Lower leg skin (tissue), 4 donors: ENCODE measurements around the gene GRHL1. TPM values are rescaled to one million over a fixed set of nuclear protein-coding genes. Genes with fewer than 3 reads are reported as not detected.

ENCODE experiments used
- DNase-seq, 2 donors: peaks; one replicate each; pipeline ENCODE4 v3.0.0-alpha.2; 2019; ENCODE audit warnings: low spot score in 2 of 2
- H3K4me3 ChIP-seq: fragments of 200-600 bp; sonication (generic); 2 replicates; pipeline ENCODE4 v1.5.1; 2017; ENCODE audit warnings: mild to moderate bottlenecking, low read depth; ENCODE audit not compliant: poor library complexity, severe bottlenecking
- POLR2A ChIP-seq, 2 donors: fragments of 450-650 bp; IDR thresholded peaks; one replicate each; pipeline ENCODE4 v1.6.1; 2016 to 2017; ENCODE audit warnings: antibody characterized with exemption in 2 of 2, mild to moderate bottlenecking in 1 of 2, moderate library complexity in 1 of 2
- WGBS, 2 donors: methylation state at CpG; one replicate each; pipeline ENCODE4 v1.1.5; 2018; 5-methylcytosine and 5-hydroxymethylcytosine counted together
- intact Hi-C: fragments of 100-400 bp; cut with DNase I; formaldehyde crosslinking; loops from one replicate; pipeline ENCODE4 v1.15.0; 2023; ENCODE audit warnings: low total_unique reads
- total RNA-seq, 4 donors: library from RNA; depleted of rRNA; stranded (reverse); fragments of >200 nt; gene quantifications; one replicate each; pipeline ENCODE4 v1.1.0, GENCODE V29; 2016
- TF ChIP-seq, protein P1 (sequence below), 3 donors: fragments of 450-650 bp; IDR thresholded peaks; one replicate each; pipeline ENCODE4 v1.5.1; 2016; ENCODE audit warnings: antibody characterized with exemption in 3 of 3, mild to moderate bottlenecking in 3 of 3, moderate library complexity in 2 of 3

GRHL1 gene
- total RNA-seq, 4 donors from 2014 or later: 104 to 134 (median 115) TPM

DNA sequence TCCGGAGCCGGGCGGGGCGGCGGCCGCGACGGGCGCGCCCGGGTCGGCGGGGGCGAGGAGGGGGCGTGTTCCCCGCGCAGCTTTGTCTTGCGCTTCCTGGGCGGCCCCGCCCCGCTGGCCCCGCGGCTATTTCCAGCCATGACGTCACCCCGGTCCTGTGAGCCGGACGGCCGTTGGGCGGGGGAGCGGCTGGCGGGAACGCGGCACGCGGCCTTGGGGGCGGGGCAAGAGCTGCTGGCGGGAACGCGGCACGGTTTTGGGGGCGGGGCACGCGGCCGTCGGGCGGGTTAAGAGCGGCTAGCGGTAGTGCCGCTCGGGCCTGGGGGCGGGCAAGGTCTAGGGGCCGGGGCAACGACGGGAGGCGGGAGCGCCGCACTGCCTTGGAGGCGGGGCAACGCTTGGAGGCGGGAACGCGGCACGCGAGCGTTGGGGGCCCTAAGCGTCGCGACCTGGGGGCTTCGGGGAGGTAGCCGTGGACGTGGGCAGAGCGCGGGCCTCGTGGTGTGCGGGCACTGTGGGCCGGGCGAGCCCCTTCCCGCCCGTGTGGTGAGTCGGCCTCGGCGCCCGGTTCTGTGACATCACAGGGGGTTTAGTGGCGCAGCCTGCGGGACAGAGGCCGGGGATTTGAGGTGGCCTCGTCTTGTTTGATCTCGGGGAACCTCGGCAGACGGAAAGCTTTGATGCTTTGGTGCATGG lies 92.6 kb downstream of the GRHL1 start:
- DNase-seq: peak; percentile 98 to 100
- 5 to 6% methylated on average over 43 to 68 of the region's 90 CpGs for WGBS, 2 donors
- no peak for TF ChIP-seq POLR2A (IDR thresholded peaks at IDR 0.05)
- TF ChIP-seq, protein P1, sequence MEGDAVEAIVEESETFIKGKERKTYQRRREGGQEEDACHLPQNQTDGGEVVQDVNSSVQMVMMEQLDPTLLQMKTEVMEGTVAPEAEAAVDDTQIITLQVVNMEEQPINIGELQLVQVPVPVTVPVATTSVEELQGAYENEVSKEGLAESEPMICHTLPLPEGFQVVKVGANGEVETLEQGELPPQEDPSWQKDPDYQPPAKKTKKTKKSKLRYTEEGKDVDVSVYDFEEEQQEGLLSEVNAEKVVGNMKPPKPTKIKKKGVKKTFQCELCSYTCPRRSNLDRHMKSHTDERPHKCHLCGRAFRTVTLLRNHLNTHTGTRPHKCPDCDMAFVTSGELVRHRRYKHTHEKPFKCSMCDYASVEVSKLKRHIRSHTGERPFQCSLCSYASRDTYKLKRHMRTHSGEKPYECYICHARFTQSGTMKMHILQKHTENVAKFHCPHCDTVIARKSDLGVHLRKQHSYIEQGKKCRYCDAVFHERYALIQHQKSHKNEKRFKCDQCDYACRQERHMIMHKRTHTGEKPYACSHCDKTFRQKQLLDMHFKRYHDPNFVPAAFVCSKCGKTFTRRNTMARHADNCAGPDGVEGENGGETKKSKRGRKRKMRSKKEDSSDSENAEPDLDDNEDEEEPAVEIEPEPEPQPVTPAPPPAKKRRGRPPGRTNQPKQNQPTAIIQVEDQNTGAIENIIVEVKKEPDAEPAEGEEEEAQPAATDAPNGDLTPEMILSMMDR (IDR thresholded peaks at IDR 0.05): no peak
- intact Hi-C loops: loop anchor here (5.0 to 10.0 kb wide), 3 partner anchors 62 to 269 kb away; no protein-coding TSS in a partner anchor
- peak overlapping the region; percentile 24 for H3K4me3 ChIP-seq

DNA sequence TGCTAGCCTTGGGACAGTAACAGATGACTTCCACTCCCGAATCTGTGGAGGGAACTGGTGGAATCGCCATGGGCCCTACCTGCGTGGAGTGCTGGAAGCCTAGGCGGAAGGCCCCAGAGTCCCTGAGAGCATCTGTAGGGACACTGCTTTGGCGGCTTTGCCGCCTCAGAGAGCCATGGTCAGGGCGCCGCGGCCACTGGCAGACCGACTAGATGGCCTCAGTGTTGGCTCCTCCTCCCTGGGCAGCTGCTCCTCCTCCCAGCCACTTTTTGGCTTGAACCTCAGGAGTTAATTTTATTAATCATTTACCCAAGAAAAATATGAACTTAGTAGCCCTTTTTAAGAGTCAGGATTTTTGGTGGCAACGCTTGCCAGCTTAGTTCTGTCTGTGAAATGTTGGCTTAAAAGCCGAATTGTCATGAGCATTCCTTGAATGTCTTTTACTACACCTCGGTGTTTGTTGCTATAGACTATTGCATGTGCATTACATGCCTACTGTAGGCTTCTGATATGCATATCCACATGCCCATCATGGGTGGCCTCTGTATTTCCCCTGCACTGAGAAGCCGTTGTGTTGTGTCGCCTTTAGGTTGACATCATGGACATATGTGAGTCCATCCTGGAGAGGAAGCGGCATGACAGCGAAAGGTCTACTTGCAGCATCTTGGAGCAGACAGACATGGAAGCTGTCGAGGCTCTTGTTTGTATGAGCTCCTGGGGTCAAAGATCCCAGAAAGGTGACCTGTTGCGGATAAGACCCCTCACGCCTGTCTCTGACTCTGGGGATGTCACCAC lies 94.3 kb downstream of the GRHL1 start:
- peak in 1 of 2 donors; percentile 87 for DNase-seq
- TF ChIP-seq POLR2A (IDR thresholded peaks at IDR 0.05): no peak
- TF ChIP-seq, protein P1 (IDR thresholded peaks at IDR 0.05): no peak
- intact Hi-C loops: loop anchor here (1.0 to 10.0 kb wide), 3 partner anchors 93 to 271 kb away; no protein-coding TSS in a partner anchor
- no peak overlapping the region for H3K4me3 ChIP-seq
- 66 to 70% methylated on average over 20 of the region's 20 CpGs for WGBS, 2 donors

DNA sequence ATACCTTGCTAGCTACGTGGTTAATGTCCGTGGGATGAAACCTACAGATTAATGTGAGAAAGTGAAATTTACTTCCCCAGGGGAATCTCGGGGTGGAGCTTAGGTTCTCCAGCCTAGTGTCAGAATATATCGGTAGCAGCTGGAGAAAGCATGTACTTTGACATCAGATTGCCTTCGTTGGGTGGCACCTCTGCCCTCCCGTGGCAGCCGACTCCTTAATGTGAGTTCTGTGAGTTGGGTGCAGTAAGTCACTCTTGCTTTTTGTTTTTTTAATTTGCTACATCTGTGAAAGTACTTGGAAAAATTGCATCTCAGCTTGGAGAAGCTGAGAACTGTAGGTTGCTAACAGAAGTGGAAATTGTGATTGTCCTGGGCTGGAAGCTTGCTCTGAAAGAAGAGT lies 95.4 kb downstream of the GRHL1 start:
- DNase-seq: no peak
- intact Hi-C loops: loop anchor here (10.0 kb wide), 2 partner anchors 242 to 272 kb away; no protein-coding TSS in a partner anchor
- H3K4me3 ChIP-seq: no peak overlapping the region
- WGBS, 2 donors: 38 to 46% methylated on average over 7 of the region's 7 CpGs
- TF ChIP-seq POLR2A (IDR thresholded peaks at IDR 0.05): no peak
- TF ChIP-seq, protein P1 (IDR thresholded peaks at IDR 0.05): no peak

DNA sequence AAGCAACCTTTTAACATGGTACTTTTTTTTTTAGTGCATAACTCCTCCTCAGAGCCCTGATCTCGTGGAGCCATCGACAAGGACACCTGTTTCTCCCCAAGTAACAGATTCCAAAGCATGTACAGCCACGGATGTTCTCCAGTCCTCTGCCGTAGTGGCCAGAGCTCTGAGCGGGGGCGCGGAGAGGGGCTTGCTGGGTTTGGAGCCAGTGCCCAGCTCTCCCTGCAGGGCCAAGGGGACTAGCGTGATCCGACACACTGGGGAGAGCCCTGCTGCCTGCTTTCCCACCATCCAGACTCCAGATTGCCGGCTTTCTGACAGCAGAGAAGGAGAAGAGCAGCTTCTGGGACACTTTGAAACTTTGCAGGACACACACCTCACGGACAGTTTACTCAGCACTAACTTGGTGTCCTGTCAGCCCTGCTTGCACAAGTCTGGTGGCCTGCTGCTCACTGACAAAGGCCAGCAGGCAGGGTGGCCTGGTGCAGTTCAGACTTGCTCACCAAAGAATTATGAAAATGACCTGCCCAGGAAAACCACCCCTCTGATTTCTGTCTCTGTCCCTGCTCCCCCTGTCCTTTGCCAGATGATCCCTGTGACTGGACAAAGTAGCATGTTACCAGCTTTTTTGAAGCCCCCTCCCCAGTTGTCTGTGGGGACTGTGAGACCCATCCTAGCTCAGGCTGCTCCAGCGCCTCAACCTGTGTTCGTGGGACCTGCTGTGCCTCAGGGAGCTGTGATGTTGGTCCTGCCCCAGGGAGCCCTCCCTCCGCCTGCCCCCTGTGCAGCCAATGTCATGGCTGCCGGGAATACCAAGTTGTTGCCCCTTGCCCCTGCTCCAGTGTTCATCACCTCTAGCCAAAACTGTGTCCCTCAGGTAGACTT lies 96.4 kb downstream of the GRHL1 start:
- WGBS, 2 donors: 84 to 85% methylated on average over 15 of the region's 15 CpGs
- no peak for TF ChIP-seq POLR2A (IDR thresholded peaks at IDR 0.05)
- TF ChIP-seq, protein P1 (IDR thresholded peaks at IDR 0.05): no peak
- DNase-seq: no peak
- intact Hi-C loops: loop anchor here (10.0 kb wide), 2 partner anchors 243 to 273 kb away; no protein-coding TSS in a partner anchor
- H3K4me3 ChIP-seq: no peak overlapping the region

DNA sequence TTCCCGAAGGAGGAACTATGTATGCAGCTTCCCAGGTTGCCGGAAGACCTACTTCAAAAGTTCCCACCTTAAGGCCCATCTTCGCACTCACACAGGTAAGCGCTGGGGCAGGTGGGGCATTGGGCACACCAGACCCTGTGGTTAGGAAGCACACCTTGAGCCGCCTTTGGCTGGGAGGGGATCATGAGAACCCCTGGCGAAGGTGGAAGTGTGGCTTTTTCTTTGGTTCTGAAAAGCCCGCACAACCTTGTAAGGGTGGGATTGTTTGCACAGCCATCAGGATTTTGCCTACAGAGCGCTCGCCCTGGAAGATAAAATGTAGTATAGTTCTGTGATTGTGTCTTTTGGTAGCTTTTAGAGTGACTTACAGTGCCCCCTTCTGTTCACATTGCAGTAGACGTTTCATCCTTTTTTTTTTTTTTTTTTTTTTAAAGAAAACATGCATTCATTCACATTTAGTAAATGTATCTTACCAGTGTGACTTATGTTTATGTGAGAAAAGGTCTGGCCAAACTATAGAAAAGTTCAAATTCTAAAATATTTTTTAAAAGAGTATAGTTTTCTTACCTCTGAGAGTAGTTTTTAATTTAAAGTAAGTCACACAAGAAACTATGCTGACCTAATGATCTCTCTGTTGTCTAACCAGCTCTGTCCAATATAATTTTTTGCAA lies 97.1 kb downstream of the GRHL1 start:
- no peak for DNase-seq
- 40 to 55% methylated on average over 7 to 10 of the region's 10 CpGs for WGBS, 2 donors
- no peak overlapping the region for H3K4me3 ChIP-seq
- intact Hi-C loops: loop anchor here (10.0 kb wide), 2 partner anchors 244 to 274 kb away; no protein-coding TSS in a partner anchor
- TF ChIP-seq, protein P1 (IDR thresholded peaks at IDR 0.05): no peak
- TF ChIP-seq POLR2A (IDR thresholded peaks at IDR 0.05): no peak
